GM23248 (cell line): ENCODE data around the gene NAA25.

ENCODE experiments used
- EZH2 ChIP-seq: fragments of 200-600 bp; sonication (generic); IDR thresholded peaks from 2 replicates; pipeline ENCODE4 v1.6.1; 2018; ENCODE audit warnings: antibody characterized with exemption, mild to moderate bottlenecking; ENCODE audit not compliant: insufficient read depth, poor library complexity, severe bottlenecking
- EZH2phosphoT487 ChIP-seq: fragments of 200-600 bp; sonication (generic); IDR thresholded peaks from 2 replicates; pipeline ENCODE4 v1.6.1; 2018; ENCODE audit warnings: antibody characterized with exemption, moderate library complexity, mild to moderate bottlenecking, low read depth; ENCODE audit not compliant: insufficient read depth

DNA sequence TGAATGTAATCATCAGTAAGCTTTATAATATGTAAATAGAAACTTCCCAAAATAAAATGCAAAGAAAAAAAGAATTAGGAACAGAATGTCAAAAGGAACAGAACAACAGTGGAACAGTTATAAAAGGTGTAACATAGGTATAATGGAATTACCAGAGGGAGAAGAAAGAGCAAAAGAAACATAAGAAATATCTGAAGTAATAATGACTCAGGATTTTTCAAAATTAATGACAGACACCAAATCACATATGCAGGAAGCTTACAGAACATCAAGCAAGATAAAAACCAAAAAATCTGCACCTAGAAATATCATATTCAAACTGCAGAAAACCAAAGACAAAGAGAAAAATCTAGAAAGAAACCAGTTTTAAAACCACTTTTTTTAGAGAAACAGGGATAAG lies 131.7 kb downstream of the NAA25 start:
- TF ChIP-seq EZH2 (no peak), EZH2phosphoT487 (no peak)
